GM12801 (cell line): ENCODE results near the gene IMMP2L.

Source experiments
- CTCF ChIP-seq: IDR thresholded peaks from one replicate; pipeline ENCODE4 v1.5.1; 2011; ENCODE audit warnings: control low read depth; ENCODE audit not compliant: insufficient read length; ENCODE audit errors: extremely low read depth

The IMMP2L gene

GRCh38 chr7:111223802-111224253 lies 338.5 kb downstream of the IMMP2L start:
- TF ChIP-seq CTCF, result no peak

- no peak for TF ChIP-seq CTCF
These were observed 346.7 kb downstream of the IMMP2L start for GRCh38 chr7:111215550-111215949.

GRCh38 chr7:111212857-111213523 lies 349.3 kb downstream of the IMMP2L start:
- TF ChIP-seq CTCF, result no peak

- no peak for TF ChIP-seq CTCF
These were observed 351.3 kb downstream of the IMMP2L start for GRCh38 chr7:111210996-111211395.

- no peak for TF ChIP-seq CTCF
These were observed 352.2 kb downstream of the IMMP2L start for GRCh38 chr7:111210043-111210442.

- TF ChIP-seq CTCF, result no peak
These were observed 357.0 kb downstream of the IMMP2L start for GRCh38 chr7:111205251-111205650.

GRCh38 chr7:111202321-111202720 lies 360.0 kb downstream of the IMMP2L start:
- no peak for TF ChIP-seq CTCF
